Right hindlimb (tissue), 1 donor: Measurements from ENCODE around the gene TMEM259.

ENCODE experiments used
- DNase-seq: peaks from one replicate; pipeline ENCODE4 v3.0.0-alpha.2; 2018

TMEM259 gene

GRCh38 chr19:1055028-1055425 lies 34.1 kb upstream of the TMEM259 start:
- no peak for DNase-seq

- DNase-seq: no peak
Observed at GRCh38 chr19:1054102-1055027, 33.4 kb upstream of the TMEM259 start.

DNA sequence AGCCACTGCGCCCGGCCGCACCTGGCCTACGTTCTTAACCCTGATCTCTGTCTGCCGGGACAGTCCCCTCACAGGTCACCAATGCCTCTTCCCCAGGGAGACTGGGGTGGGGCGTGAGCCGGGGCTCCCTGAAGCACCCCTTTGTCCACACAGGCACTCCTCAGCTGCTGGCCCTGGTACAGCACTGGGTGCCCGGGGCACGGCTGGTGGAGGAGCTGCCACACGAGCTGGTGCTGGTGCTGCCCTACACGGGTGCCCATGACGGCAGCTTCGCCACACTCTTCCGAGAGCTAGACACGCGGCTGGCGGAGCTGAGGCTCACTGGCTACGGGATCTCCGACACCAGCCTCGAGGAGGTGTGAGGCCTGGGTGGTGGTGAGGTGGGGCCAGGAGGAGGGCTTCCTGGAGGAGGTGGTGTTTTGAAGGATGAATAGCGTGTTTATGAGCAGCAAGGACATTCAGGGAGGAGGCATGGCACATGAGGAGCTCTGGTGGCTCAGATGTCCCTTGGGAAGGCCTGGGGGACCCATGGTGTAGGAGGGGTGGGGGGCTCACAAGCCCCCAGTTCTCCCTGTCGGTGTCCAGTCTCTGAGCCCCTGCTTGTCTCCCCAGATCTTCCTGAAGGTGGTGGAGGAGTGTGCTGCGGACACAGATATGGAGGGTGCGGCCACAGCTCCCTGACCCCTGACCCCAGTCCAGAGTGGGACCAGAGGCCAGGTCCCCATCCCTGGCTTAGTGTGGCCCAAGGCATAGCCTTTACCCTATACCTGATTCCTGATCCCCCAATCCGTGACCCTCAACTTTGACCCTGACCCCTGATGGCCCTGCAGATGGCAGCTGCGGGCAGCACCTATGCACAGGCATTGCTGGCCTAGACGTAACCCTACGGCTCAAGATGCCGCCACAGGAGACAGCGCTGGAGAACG lies 32.5 kb upstream of the TMEM259 start:
- DNase-seq: no peak

GRCh38 chr19:1052349-1052975 lies 31.5 kb upstream of the TMEM259 start:
- DNase-seq: no peak

DNA sequence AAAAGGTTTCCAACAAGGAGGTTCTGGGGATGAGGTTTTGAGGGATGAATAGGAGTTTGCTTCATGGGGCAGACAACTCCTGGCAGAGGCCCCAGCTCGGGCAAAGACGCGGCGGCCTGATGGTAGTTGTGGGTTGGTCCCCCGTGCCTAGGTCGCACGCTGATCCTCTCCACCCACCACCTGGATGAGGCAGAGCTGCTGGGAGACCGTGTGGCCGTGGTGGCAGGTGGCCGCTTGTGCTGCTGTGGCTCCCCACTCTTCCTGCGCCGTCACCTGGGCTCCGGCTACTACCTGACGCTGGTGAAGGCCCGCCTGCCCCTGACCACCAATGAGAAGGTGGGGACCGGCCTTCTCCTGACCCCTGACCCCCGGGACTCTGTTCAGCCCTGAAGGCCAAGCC lies 30.9 kb upstream of the TMEM259 start:
- DNase-seq: no peak

- no peak for DNase-seq
Observed at GRCh38 chr19:1050989-1051788, 30.3 kb upstream of the TMEM259 start.

GRCh38 chr19:1049800-1050199 lies 28.9 kb upstream of the TMEM259 start:
- DNase-seq: no peak

GRCh38 chr19:1049106-1049505 lies 28.2 kb upstream of the TMEM259 start:
- DNase-seq: no peak

DNA sequence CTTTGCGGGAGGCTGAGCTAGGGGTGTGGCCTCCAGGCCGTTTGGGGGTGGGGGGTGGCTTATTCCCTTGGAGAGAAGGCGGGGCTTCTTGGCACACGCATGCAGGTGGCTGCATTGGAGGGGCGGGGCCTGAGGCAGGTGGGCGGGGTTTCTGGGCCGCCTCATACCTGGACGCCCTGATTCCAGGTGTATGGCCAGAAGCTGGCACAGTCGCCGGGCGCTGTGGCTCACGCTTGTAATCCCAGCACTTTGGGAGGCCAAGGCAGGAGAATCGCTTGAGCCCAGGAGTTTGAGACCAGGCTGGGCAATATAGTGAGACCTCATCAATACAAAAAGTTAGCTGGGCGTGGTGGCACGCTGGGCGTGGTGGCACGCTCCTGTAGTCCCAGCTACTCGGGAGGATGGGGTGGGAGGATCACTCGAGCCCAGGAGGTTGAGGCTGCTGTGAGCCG lies 26.8 kb upstream of the TMEM259 start:
- no peak for DNase-seq

DNA sequence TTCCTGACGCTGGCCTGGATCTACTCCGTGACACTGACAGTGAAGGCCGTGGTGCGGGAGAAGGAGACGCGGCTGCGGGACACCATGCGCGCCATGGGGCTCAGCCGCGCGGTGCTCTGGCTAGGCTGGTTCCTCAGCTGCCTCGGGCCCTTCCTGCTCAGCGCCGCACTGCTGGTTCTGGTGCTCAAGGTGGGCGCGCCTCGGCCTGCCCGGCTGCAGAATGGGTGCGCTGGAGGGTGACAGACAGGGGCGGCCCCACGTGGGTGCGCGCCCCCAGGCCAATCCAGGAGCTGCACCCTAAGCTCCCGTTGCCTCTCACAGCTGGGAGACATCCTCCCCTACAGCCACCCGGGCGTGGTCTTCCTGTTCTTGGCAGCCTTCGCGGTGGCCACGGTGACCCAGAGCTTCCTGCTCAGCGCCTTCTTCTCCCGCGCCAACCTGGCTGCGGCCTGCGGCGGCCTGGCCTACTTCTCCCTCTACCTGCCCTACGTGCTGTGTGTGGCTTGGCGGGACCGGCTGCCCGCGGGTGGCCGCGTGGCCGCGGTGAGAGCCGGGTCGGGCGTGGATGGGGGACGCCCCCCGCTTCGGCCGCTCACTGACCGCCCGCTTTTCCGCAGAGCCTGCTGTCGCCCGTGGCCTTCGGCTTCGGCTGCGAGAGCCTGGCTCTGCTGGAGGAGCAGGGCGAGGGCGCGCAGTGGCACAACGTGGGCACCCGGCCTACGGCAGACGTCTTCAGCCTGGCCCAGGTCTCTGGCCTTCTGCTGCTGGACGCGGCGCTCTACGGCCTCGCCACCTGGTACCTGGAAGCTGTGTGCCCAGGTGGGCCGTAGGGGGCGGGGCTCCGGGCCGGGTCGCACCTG lies 26.1 kb upstream of the TMEM259 start:
- DNase-seq: peak; percentile 13

GRCh38 chr19:1046117-1046626 lies 25.2 kb upstream of the TMEM259 start:
- no peak for DNase-seq

GRCh38 chr19:1045247-1045603 lies 24.3 kb upstream of the TMEM259 start:
- no peak for DNase-seq

DNA sequence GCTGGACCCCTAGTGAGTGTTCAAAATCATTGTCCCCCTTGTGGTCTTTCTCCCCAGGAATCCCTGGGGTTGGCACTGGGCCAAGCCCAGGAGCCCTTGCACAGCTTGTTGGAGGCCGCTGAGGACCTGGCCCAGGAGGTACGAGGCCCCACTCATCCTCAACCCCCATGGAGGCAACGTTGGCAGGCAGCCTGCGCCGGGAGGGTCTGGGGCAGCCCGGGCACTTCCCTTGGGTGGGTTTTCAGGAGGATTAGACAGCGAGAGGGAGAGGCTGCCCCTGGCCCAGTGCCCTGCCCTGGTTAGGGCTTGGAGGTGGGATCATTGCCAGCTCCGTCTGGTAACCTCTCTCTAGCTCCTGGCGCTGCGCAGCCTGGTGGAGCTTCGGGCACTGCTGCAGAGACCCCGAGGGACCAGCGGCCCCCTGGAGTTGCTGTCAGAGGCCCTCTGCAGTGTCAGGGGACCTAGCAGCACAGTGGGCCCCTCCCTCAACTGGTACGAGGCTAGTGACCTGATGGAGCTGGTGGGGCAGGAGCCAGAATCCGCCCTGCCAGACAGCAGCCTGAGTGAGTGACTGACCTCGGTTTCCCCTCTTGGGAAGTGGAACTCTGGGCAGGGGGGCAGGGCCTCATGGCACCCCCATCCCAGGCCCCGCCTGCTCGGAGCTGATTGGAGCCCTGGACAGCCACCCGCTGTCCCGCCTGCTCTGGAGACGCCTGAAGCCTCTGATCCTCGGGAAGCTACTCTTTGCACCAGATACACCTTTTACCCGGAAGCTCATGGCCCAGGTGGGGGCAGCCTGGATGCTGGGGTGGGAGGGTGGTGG lies 22.0 kb upstream of the TMEM259 start:
- no peak for DNase-seq

- DNase-seq: peak; percentile 73
Observed at GRCh38 chr19:1041835-1042685, 21.1 kb upstream of the TMEM259 start.

- no peak for DNase-seq
Observed at GRCh38 chr19:1041272-1041834, 20.4 kb upstream of the TMEM259 start.

DNA sequence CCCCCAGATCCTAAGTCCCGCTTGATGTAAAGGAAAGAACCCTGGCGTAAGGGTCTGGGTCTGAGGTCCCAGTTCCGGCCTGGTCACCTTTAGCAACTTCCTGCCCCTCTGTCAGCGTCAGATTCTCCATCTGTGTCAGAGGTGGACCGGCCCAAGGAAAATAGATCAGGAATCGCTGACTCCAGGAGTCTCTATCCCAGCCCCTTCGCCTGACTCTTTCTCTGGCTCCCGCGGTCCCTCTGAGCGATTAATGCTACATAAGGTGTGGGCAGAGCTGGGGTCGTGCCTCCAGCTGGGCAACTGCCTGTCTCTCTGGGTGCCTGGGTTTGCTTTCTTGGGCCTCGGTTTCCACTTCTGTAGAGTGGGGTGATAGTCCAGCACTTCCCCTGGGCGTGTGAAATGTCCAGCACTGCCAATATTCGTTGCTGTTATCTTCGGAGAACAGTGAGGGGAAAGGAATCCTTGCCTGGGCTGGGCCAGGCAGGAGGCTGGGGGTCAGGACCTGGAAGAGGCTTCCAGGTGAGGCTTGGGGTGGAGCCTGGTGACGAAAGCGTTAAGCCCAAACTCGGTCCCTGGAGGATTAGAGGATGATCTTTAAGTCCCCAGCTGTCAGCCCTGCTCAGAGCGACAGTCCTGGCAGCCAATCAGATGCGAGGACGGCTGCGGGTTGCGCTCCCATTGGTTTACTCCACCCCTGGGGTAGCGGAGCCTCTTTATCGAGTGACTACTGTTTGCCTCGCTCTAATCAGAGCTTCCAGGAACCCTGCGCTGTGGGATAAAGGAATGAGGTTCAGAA lies 19.8 kb upstream of the TMEM259 start:
- DNase-seq: peak; percentile 89

- peak; percentile 95 for DNase-seq
Observed at GRCh38 chr19:1039646-1040475, 18.9 kb upstream of the TMEM259 start, which contains the start of gene ABCA7. ABCA7 (plus strand) TSS chr19:1040107; CDS start chr19:1041362, 1,255 bp downstream.
